SKM-1 (cell line): Measurements from ENCODE around the gene ZBED5.
"Not testable (repeated sequence)": the region's sequence is repeated elsewhere in the genome, so short reads cannot be mapped to it uniquely, and the experiment has no call there.

Experiments used
- DNase-seq: peaks from one replicate; lab custom pipeline; 2025; ENCODE audit not compliant: unreplicated experiment; lab: John Stamatoyannopoulos, UW

ZBED5 gene

GRCh38 chr11:10844356-10844755, 13.5 kb downstream of the ZBED5 start:
- no peak for DNase-seq

GRCh38 chr11:10838881-10839280, 19.0 kb downstream of the ZBED5 start:
- no peak for DNase-seq

GRCh38 chr11:10838083-10838482, 19.8 kb downstream of the ZBED5 start:
- no peak for DNase-seq

GRCh38 chr11:10836884-10837283, 21.0 kb downstream of the ZBED5 start:
- DNase-seq: not testable (repeated sequence)

GRCh38 chr11:10829139-10829538, 28.7 kb downstream of the ZBED5 start:
- DNase-seq: no peak

- DNase-seq: no peak
Measured at GRCh38 chr11:10828402-10828801, 29.5 kb downstream of the ZBED5 start.

- peak; percentile 24 for DNase-seq
Measured at GRCh38 chr11:10824888-10825287, 33.0 kb downstream of the ZBED5 start.

- DNase-seq: no peak
Measured at GRCh38 chr11:10823152-10823579, 34.7 kb downstream of the ZBED5 start.

- not testable (repeated sequence) for DNase-seq
Measured at GRCh38 chr11:10822491-10822890, 35.4 kb downstream of the ZBED5 start.

- no peak for DNase-seq
Measured at GRCh38 chr11:10818594-10818993, 39.3 kb downstream of the ZBED5 start.

- DNase-seq: no peak
Measured at GRCh38 chr11:10813945-10814344, 43.9 kb downstream of the ZBED5 start.

GRCh38 chr11:10809373-10810160, 48.3 kb downstream of the ZBED5 start:
- DNase-seq: no peak

- peak; percentile 93 for DNase-seq
Measured at GRCh38 chr11:10808553-10809372, 49.1 kb downstream of the ZBED5 start, which contains the start of gene EIF4G2. Gene EIF4G2, minus strand, starts transcription at chr11:10808926.

GRCh38 chr11:10808235-10808552, 49.7 kb downstream of the ZBED5 start:
- no peak for DNase-seq

GRCh38 chr11:10807493-10808234, 50.2 kb downstream of the ZBED5 start:
- no peak for DNase-seq

GRCh38 chr11:10806206-10806605, 51.6 kb downstream of the ZBED5 start:
- DNase-seq: no peak

- DNase-seq: no peak
Measured at GRCh38 chr11:10805741-10806140, 52.1 kb downstream of the ZBED5 start.

- DNase-seq: no peak
Measured at GRCh38 chr11:10803676-10804075, 54.2 kb downstream of the ZBED5 start.
